HG03442 (cell line): ENCODE data around the gene RNLS.

ENCODE experiments used
- ATAC-seq: cut with Tn5 transposase; IDR thresholded peaks from one replicate; pipeline ENCODE4 v1.9.1; 2021; ENCODE audit warnings: mild to moderate bottlenecking, moderate library complexity; ENCODE audit not compliant: unreplicated experiment

The RNLS gene

DNA sequence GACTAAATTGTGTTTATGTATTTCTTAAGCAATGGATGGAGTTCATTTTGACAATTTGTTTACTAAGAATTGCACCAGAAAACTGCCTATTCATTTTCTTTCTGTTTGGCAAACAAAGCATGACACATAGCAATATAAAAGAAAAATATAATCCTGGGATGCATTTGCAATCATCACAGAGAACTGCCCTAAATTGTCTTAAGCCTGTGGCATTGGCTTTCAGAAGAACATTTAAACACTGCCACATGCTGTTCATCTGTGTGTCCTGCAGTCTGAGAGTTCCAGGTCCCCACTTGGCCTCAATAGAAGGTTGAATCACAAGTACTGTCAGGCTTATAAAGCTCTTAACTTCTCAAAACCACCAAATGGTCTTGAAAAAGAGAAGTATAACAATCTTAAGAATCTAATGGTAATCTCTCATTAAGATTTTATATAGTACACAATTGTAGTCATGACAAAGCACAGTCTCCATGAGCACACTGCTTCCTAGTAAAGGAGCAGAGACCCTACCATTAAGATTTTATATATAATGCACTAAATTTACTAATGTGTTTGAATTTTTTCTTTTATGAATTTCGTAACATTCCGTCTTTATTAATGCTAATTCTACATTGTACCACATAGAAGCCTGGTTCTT lies 29.9 kb downstream of the RNLS start:
- ATAC-seq: peak; percentile 79

DNA sequence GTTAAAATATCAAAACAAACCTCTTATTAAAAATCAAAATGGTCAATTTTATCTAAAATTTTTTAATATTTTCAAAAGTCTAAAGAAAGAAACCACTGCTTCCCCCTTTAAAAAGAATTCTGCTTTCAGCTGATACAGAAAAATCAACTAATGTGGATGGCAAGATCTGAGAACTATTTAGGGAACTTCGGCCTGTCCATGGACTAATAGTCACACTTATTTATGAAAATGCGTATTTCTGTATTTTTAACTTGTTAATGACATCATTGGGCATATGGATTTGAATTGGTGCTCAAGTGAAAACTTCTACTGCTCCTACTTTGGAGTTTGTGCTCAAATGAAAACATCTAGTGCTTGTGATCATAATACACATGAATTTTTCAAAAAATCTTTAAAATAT lies 31.9 kb downstream of the RNLS start:
- no peak for ATAC-seq

DNA sequence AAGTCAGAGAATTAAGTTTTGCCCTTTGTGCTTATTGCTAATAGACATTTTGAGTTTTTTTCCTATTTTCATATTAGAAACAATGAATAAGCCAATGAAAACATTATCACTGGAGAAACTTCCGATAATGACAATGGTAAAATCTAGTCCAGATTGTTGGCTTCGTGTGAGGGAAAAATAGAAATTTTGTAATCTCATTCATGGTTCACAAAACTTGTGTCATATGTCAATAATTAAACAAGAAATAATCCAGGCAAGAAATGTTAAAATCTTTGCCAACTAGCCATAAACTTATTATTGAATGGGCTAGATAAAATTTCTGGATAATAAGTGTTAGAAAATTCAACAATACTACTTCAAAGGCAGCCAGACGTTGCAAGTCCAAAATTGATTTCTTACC lies 36.6 kb downstream of the RNLS start:
- no peak for ATAC-seq

DNA sequence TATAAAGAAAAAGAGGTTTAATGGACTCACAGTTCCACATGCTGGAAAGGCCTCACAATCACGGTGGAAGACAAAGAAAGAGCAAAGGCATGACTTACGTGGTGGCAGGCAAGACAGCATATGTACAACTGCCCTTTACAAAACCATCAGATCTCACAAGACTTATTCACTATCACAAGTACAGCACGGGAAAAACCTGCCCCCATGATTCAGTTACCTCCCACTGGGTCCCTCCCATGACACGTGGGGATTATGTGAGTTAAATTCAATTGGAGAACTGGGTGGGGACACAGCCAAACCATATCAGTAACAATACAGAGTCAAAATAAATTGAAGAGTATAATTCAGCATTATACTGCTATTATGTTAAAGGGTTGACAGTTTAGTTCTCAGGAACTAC lies 37.8 kb downstream of the RNLS start:
- ATAC-seq: no peak

DNA sequence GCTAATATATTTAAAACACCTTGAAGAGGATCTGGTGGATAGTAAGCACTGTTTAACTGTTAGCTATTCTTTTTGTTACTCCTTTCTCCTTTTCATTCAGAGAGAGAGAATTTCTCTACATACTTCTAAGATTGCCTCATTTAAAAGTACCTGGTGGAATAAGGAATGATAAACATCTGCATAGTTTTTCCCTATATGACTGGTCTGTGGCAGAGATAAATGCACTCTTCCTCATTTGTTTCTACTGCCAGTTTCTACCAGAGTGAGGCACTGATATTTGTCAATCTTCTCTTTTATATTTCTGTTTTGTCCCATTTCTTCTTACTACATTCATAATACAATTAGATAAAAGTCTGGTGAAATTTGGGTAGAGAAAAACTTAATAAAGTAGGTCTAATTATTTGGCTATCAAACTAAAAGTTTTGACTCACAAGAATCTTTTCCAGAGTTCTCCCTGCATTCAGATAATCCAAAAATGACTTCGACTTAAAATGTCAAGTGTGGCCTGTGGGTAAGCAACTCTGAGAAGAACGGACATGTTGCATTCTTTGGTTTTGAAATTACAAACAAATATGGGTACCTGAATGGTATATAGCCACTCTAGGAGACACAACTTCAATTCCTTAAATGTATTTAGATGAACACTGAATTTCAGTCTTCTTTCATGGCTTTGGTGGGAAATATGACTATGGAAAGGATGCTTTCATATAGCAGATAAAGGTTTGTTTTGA lies 38.8 kb downstream of the RNLS start:
- ATAC-seq: peak; percentile 53

DNA sequence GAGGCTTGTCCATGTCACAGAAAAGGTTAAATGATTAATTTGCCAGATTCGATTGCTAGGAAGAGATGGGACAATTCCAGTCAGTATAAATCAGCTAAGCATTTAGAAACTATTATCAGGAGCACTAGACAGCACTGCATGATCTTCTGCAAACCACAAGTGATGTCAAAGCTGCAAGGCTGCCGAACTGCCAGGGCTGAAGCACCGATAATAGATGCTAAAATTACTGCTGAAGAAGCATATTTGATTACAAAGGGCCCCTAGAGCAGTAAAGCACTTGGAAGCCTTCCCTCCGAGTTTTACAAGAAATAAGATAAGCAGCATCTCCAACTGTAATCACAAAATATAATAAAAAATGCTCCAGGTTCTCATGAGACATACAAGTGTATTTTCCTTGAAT lies 40.6 kb downstream of the RNLS start:
- ATAC-seq: no peak

DNA sequence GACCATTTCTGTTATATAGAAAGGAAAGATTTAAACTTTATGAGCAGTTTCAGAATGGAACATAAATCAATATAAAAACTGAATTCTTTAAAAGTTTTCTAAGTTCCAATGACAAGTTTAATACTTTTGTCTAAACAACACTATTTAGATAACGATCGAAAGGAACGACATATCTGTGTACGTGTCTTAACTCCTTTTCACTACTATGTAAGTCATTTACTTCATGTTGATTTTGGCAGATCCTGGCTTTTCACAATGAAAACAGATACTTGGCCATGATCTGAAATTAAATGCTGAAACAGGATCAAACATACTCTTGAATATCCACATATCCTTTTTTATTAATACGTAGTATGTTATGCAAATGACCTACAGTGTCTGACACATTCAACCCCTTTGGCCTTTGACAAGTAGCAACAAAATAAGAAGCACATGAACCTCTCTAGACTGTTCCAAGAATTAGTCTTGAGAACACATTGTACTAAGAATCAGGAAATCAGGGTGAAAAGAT lies 41.9 kb downstream of the RNLS start:
- ATAC-seq: no peak

DNA sequence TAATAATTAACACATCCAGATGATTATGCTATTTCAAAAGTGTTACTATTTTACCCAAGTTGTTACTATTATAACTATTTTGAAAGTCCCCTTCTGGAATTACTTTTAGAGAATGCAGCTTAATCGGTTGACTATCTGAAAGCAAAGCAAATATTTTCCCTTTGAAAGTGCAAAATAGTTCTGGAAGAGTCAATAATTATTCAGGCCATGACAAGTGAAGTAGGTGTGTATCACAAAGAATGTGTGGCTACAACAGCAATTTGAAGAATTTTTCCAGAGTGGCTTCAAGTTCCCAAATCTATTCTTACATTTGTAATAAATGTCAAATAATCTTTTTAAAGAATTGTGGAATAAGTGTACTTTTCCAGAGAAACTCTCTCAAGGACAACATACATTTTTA lies 42.8 kb downstream of the RNLS start:
- ATAC-seq: no peak

DNA sequence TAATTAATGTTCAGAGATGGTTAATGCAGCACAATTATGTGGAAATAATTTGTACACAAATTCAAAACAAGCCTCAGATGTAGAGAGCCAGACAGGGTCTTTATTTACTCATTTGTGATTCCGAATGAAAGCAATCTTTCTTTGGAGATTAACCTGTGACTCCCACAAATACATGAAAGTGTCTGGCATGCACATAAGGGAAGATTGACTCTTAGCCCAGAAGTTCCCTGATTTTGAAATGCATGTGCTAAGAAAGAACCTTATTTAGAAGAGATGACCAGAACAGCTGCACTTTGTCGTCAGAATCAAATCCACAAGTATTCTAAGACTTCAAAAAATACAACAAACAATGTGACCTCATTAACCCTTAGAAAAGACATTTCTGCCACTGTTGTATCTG lies 45.1 kb downstream of the RNLS start:
- ATAC-seq: no peak

DNA sequence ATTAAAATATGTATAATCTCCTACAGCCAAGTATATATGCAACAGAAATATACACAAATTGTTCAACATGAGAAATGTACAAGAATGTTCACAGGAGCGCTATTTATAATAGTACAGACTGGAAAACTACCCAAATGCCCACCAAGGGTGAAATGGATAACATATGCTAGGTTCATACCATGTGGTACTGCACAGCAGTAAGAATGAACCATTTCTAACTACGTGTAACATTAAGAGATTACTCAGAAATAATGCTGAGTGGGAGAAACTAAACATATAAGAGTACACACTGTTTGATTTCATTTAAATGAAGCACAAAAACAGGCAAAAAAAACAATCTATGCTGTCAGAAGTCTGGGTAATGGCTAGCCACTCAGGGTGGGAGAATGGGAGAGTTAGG lies 45.8 kb downstream of the RNLS start:
- ATAC-seq: no peak

DNA sequence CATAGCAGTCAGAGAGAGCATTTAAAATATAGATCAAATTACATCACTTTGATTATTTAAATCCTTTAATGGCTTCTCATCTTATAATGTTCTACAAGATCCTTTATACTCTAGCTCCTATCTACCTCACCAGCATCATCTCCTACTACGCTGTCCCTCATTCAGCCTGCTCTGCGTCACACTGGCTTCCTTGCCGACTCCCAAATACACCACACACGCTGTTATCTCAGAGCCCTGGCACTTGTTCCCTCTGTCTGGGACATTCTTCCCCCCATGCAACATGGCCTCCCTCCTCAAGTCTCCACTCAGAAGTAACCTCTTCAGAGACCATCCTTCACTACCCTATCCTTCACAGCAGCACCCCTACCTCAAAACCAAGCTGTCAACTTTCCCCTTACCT lies 46.7 kb downstream of the RNLS start:
- no peak for ATAC-seq

DNA sequence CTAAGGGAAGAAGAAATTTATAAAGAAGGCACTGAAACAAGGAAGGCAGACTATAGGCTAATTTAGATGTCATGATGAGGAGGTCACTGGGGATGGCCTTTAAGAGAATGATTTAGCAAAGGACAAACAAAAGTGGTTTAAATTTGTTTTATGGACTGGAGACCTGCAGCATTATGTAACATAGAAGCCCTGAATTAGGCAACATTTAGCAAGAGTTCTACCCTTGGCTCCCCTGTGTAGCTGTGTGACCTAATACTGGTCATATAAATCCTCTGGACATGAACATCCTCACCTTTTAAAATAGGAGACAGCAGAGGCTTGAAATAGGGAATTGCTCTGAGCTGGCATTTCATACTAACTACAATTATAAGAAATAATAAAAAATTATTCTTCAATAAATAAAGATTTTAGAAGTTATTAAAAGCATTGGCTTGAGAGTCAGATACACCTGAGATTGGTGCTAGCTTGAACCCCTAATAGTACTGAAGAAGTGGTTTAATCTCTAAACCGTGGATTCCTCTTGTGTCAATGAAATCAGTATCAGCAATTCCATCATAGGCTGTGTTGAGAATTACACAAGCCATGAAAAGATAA lies 48.9 kb downstream of the RNLS start:
- no peak for ATAC-seq

DNA sequence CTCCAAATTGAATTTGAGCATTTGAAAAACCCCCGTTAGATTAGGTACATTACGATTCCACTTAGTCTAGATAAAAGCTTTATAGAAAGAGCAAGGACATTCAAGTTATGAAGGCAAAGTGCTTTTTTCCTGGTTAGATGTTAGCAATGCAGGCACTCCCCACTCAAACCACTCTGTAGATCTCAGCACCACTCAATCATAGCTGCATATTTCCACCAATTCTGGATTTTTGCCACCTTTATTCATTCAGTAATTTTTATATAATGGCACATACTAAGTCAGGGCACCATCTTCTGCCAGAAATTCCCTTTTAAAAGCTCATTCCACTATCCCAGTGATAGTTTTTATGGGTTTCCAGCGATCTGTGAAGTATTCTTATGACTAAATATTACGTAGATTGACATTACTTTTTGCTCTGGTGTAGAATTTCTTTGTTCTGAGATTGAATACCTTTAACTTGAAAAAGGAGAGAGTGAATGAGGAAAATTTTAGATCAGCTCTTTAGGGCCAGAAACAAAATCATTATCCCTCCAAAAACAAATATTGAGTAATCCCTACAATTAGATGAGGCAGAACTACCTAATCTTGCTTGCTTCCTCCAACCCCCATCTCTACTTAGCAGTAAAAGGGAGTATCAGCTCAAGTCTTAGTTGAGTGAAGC lies 51.6 kb downstream of the RNLS start:
- no peak for ATAC-seq

DNA sequence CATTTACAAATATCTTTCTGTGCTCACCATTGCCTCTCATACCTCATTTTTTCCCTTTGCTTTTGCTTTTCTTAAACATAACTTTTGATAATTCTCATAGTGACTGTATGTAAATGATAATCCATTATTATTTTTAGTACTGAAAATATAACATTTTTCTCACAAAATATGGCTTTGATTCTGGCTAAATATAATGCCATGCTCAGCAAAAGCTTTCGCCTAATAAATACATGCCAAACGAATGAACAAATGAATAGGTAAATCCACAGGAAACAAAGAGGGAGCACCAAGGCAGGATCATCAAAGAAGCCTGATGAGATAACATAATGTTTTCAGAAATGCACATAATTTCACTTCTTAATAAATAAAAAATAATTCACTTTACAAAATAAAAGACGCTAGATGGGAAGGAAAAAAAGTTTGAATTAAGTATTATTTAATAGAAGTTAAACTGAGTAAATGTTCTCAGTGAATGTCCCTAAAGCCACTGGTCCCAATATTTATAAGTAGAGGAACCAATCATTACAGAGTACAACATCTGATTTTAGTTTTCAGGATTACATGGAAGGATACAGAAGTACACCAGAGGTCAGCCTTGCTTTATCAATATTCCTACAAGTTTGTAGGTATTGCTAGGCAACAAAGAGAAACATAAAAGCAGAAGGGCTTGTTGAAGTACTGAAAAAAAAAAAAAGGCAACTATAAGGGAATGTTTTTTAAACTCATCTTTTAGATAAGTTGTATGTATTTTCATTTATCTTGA lies 52.3 kb downstream of the RNLS start:
- no peak for ATAC-seq

DNA sequence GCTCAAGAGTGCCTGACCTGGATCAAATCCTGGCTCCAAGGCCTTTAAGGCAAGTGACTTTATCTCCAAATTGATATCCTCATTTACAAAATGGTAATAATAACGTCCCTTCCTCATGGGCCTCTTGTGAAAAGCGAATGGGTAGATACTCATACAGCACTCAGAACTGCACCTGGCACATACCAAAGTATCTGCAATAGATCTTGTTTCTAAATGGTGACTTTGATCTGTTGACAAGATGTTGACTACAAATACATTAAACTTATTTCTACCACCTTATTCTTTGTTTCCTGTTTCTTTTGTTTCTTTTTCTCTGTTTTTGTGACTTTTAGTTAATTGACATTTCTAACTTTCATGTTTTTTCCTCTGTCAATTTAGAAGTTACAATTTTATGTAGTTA lies 53.0 kb downstream of the RNLS start:
- no peak for ATAC-seq

DNA sequence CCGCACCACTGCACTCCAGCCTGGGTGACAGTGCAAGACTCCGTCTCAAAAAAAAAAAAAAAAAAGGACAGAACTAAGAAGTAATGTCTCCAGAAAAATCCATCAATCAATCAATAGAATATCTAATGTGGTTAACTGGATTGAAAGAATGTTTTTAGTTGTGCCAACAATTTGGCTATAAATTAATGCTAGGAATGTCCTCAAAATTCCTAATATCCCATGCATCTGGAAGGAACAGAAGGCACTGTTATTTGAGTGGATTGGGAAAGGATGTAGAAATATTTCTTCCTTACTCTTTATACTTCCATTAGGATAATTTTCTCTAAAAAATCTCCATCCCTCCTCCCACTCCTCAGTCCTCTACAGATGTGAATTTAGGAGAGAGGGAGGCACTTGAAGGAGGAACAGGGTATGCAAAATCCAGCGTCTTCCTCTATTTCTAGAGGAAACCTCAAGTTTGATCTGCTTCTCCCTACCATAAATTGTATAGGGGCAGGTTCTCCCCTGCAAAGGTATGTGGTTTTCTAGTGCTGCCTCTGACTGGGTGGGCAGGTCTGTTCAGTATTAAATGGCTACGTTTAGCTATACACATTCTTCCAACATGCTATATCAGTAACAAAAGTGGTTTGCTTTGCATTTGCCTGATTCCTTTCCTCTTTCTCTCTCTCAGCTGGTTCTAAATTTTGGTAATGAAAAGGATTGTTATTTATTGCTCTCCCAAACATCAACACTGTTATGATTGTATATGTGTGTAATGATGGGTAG lies 54.1 kb downstream of the RNLS start:
- no peak for ATAC-seq

DNA sequence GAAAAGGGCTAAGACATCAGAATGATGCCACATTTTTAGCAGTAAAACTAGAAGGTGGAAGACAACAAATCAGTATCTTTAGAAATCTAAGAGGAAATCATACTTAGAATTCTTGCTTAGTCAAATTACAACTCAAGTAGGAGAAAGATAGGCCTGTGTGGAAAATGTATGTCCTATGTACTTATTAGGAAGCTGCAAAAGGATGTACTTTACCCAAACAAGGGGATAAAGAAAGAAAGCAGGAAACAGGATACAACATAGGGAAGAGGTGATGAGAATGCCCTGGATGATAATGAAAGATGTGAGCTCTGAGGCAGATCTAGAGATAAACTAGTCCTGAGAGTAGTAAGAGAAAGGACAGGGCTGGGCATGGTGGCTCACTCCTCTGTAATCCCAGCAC lies 54.9 kb downstream of the RNLS start:
- no peak for ATAC-seq

DNA sequence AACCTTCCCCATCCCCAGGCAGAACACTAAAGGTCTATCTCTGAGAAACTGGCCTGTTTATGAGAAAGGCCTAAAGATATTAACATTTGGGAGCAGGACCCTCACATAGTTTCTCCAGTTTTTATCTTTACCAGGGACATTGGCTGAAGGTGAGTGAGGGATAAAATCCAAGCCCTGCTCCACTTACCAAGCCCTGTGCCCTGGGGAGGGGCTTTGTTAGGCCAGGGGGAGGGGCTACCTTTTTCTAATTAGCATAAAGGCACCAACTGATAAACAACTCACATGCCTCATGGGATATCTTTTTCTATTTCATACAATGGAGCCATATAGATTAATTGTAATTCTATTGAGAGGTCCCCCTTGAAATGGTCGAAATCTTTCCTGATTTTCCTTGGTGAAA lies 55.9 kb downstream of the RNLS start:
- ATAC-seq: no peak

DNA sequence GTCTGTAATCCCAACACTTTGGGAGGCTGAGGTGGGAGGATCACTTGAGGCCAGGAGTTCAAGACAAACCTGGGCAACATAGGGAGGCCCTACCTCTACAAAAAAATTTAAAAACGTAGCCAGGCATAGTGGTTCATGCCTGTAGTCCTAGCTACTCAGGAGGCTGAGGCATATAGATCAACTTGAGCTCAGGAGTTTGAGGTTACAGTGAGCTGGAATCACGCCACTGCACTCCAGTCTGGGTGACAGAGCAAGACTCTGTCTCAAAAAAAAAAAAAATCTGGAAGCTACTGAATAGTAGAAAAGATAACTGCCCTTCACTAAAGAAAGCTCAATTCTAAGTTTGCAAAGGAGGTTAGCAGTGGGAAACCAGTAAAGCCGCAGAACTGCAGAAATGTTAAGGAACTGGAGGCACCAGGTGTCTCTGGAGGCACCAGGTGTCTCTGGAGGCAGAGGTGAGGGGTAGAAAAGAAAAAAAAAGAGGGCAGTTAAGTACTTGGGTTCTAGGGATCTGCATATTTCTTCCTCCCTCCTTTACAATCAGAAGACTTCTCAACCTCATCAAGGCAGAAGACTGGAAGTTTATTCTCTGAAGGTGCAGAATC lies 56.5 kb downstream of the RNLS start:
- ATAC-seq: no peak
